ENCODE data around the gene NKG7.

The NKG7 gene

GRCh38 chr19:51389143-51389542 lies 16.7 kb upstream of the NKG7 start:
- no peak for DNase-seq (ENCODE audit: low read depth)

- no peak for DNase-seq (ENCODE audit: low read depth)
Measured at GRCh38 chr19:51387924-51388389, 15.5 kb upstream of the NKG7 start, which contains the start of gene LIM2. LIM2 (minus strand) TSS chr19:51387974; CDS start chr19:51387443, 531 bp downstream.

- no peak for DNase-seq (ENCODE audit: low read depth)
Measured at GRCh38 chr19:51386882-51387520, 14.5 kb upstream of the NKG7 start.

GRCh38 chr19:51382004-51382403 lies 9.6 kb upstream of the NKG7 start:
- DNase-seq (ENCODE audit: low read depth), result no peak

- no peak for DNase-seq (ENCODE audit: low read depth)
Measured at GRCh38 chr19:51380379-51380778, 7.9 kb upstream of the NKG7 start.

GRCh38 chr19:51377422-51377821 lies 5.0 kb upstream of the NKG7 start:
- DNase-seq (ENCODE audit: low read depth), result no peak

- no peak for DNase-seq (ENCODE audit: low read depth)
Measured at GRCh38 chr19:51375504-51376221, 3.2 kb upstream of the NKG7 start.

- no peak for DNase-seq (ENCODE audit: low read depth)
Measured at GRCh38 chr19:51372021-51372648, 319 bp downstream of the NKG7 start.

GRCh38 chr19:51371186-51371690 lies 1.2 kb downstream of the NKG7 start:
- no peak for DNase-seq (ENCODE audit: low read depth)

- DNase-seq (ENCODE audit: low read depth), result no peak
Measured at GRCh38 chr19:51370230-51370629, 2.2 kb downstream of the NKG7 start.

- DNase-seq (ENCODE audit: low read depth), result no peak
Measured at GRCh38 chr19:51368366-51369282, 3.8 kb downstream of the NKG7 start, which contains the start of gene CLDND2. CLDND2 (minus strand) TSS chr19:51369003; CDS start chr19:51368577, 426 bp downstream.

GRCh38 chr19:51367565-51368365 lies 4.7 kb downstream of the NKG7 start:
- DNase-seq (ENCODE audit: low read depth), result peak; percentile 93

- DNase-seq (ENCODE audit: low read depth), result no peak
Measured at GRCh38 chr19:51367255-51367564, 5.2 kb downstream of the NKG7 start.

GRCh38 chr19:51366389-51367254 lies 5.8 kb downstream of the NKG7 start:
- DNase-seq (ENCODE audit: low read depth), result peak; percentile 89

GRCh38 chr19:51365965-51366388 lies 6.5 kb downstream of the NKG7 start, which contains the start of gene ETFB:
ETFB (minus strand) TSS chr19:51366388; CDS start chr19:51366326, 62 bp downstream.
- peak; percentile 2 for DNase-seq (ENCODE audit: low read depth)

GRCh38 chr19:51365211-51365964 lies 7.1 kb downstream of the NKG7 start:
- DNase-seq (ENCODE audit: low read depth), result no peak

- DNase-seq (ENCODE audit: low read depth), result no peak
Measured at GRCh38 chr19:51364200-51365106, 8.0 kb downstream of the NKG7 start.

- DNase-seq (ENCODE audit: low read depth), result no peak
Measured at GRCh38 chr19:51361239-51361638, 11.2 kb downstream of the NKG7 start.

Data from HS-5 (cell line).